OCI-LY1 (cell line): ENCODE measurements around the gene OTULINL.

Experiments used
- CTCF ChIP-seq: fragments of 200-600 bp; sonication (generic), shearing (Covaris generic); IDR thresholded peaks from 2 replicates; pipeline ENCODE4 v1.5.1; 2017; ENCODE audit warnings: mild to moderate bottlenecking, antibody characterized with exemption, low read length, moderate library complexity, mixed read lengths
- EZH2 ChIP-seq: fragments of 200-600 bp; sonication (generic), shearing (Covaris generic); IDR thresholded peaks from 2 replicates; pipeline ENCODE4 v1.8.0; 2017; ENCODE audit warnings: borderline replicate concordance, mixed run types, mild to moderate bottlenecking, antibody characterized with exemption, low read length, moderate library complexity, mixed read lengths

DNA sequence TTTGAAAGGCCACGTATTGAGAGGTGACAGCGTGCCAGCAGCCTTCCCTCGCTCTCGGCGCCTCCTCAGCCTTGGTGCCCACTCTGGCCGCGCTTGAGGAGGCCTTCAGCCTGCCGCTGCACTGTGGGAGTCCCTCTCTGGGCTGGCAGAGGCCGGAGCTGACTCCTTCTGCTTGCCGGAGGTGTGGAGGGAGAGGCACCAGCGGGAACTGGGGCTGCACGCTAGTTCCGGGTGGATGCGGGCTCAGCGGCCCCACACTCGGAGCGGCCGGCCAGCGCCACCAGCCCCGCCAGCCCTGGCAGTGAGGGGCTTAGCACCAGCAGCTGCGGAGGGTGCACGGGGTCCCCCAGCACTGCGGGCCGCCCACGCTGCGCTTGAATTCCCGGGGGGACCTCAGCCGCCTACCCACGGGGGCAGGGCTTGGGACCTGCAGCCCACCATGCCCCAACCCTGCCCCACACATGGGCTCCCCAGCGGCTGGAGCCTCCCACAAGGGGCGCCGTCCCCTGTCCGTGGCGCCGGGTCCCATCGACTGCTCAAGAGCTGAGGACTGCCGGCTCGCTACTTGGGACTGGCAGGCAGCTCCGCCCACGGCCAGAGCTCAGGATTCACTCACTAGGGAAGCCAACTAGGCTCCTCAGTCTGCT, 4.4 kb upstream of the OTULINL start:
- TF ChIP-seq CTCF: no peak
- no peak for TF ChIP-seq EZH2
